ENCODE measurements around the gene RPS6KB2. TPM values are rescaled to one million over a fixed set of nuclear protein-coding genes. Genes with fewer than 3 reads are reported as not detected.

The RPS6KB2 gene
- total RNA-seq, 1 donor from 2014 or later, result 40.0 TPM

DNA sequence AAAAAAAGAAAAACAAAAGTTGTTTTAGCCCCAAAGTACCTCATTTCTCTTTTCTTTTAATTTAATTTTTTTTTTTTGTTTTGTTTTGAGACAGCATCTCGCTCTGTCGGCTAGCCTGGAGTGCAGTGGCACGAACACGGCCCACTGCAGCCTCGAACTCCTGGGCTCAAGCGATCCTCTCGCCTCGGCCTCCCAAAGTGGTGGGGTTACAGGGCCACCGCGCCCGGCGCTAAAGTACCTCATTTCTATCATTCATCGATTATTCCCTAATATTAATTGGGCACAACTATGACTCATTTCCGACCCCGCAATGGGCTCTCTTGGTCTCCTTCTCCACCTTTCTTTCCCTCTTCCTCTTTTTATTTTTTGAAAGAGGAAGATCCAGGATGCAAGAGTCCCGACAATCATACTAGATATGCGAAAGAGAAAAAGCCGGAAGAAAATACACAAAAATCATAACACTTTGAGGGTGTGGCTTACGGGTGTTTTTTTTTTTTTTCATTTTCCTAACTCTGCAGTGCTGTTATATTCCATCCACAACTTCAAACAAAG is 54.1 kb downstream of the RPS6KB2 start:
- Histone ChIP-seq H3K4me1 (peaks cover 36% of the 10 kb centered on the region), H3K27me3 (no peaks in the 10 kb centered on the region), H3K4me3 (peak overlapping the region; percentile 62), H3K36me3 (peaks cover 9% of the 10 kb centered on the region), H3K9me3 (no peaks in the 10 kb centered on the region), H3K27ac (peak overlapping the region; percentile 88)
- ATAC-seq, result peak; percentile 3
- no peak for DNase-seq
- TF ChIP-seq CTCF (IDR thresholded peaks at IDR 0.05), result no peak
- intact Hi-C loops (cut with DNase I), result no loop called here

- Histone ChIP-seq H3K4me3 (peak within 1 kb of the TSS; percentile 62), H3K36me3 (peaks cover 17% of the 10 kb centered on the region), H3K4me1 (peaks cover 36% of the 10 kb centered on the region), H3K27ac (peak within 1 kb of the TSS; percentile 88), H3K27me3 (no peaks in the 10 kb centered on the region), H3K9me3 (no peaks in the 10 kb centered on the region)
- DNase-seq (peak; percentile 97), ATAC-seq (peak; percentile 98)
- intact Hi-C loops (cut with DNase I), result no loop called here
- TF ChIP-seq CTCF (IDR thresholded peaks at IDR 0.05), result peak; percentile 33
Observed at GRCh38 chr11:67482827-67483798, 54.8 kb downstream of the RPS6KB2 start, which contains the start of gene AIP. AIP (plus strand) TSS chr11:67483026; CDS start chr11:67483159, 133 bp downstream.

GRCh38 chr11:67483831-67484665 is 55.8 kb downstream of the RPS6KB2 start:
- peaks cover 19% of the 10 kb centered on the region for H3K36me3 ChIP-seq
- no peaks in the 10 kb centered on the region for H3K27me3 ChIP-seq
- peak overlapping the region; percentile 88 for H3K27ac ChIP-seq
- H3K4me3 ChIP-seq, result peak overlapping the region; percentile 62
- peaks cover 36% of the 10 kb centered on the region for H3K4me1 ChIP-seq
- no peaks in the 10 kb centered on the region for H3K9me3 ChIP-seq
- no peak for DNase-seq
- intact Hi-C loops (cut with DNase I), result no loop called here
- TF ChIP-seq CTCF (IDR thresholded peaks at IDR 0.05), result no peak
- no peak for ATAC-seq

DNA sequence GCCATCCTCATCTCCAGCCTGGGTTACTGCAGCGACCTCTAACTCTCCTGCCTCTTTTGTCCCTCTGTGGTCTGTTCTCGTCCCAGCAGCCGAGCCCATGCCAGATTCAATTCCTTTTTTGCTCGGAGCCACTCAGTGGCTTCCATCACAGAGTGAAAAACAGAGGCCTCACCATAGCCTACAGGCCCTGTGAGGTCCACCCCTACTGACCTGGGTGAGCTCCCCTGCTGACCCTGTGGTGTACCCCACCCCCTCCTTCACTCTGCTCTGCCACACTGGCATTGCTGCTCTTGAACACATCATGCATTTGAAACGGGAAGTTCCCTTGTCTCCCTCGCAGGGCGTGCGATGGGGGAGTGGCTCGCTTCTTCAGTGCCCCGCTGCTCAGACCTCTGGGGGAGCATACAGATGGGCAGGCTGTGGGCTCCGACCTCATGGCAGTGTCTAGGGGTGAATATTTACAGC is 56.6 kb downstream of the RPS6KB2 start:
- intact Hi-C loops (cut with DNase I), result no loop called here

More for the DNA sequence above, 56.6 kb downstream of the RPS6KB2 start:
- H3K27ac ChIP-seq, result no peak overlapping the region
- no peaks in the 10 kb centered on the region for H3K27me3 ChIP-seq
- H3K4me1 ChIP-seq, result peaks cover 36% of the 10 kb centered on the region
- H3K36me3 ChIP-seq, result peaks cover 28% of the 10 kb centered on the region
- no peak for TF ChIP-seq CTCF (IDR thresholded peaks at IDR 0.05)
- ATAC-seq (no peak), DNase-seq (no peak)
- H3K9me3 ChIP-seq, result no peaks in the 10 kb centered on the region
- no peak overlapping the region for H3K4me3 ChIP-seq

Other genes starting within 250 kb of the RPS6KB2 start
- 98.4 TPM for gene GRK2, start 162.0 kb upstream of the RPS6KB2 start, total RNA-seq
- gene ANKRD13D, start 139.2 kb upstream of the RPS6KB2 start, total RNA-seq, result 59.4 TPM
- gene SSH3, start 125.0 kb upstream of the RPS6KB2 start, total RNA-seq, result 36.4 TPM
- 69.3 TPM for gene POLD4, start 74.9 kb upstream of the RPS6KB2 start, total RNA-seq
- gene CLCF1, start 54.9 kb upstream of the RPS6KB2 start, total RNA-seq, result 4.0 TPM
- 20.7 TPM for gene RAD9A, start 36.5 kb upstream of the RPS6KB2 start, total RNA-seq
- gene PPP1CA, start 26.6 kb upstream of the RPS6KB2 start, total RNA-seq, result 134 TPM
- 26.8 TPM for gene TBC1D10C, start 24.4 kb upstream of the RPS6KB2 start, total RNA-seq
- gene CARNS1, start 12.8 kb upstream of the RPS6KB2 start, total RNA-seq, result 2.7 TPM
- 17.7 TPM for gene PTPRCAP, start 9.2 kb downstream of the RPS6KB2 start, total RNA-seq
- gene CORO1B, start 15.0 kb downstream of the RPS6KB2 start, total RNA-seq, result 132 TPM
- gene GPR152, start 24.2 kb downstream of the RPS6KB2 start, total RNA-seq, result not detected
- gene CABP4, start 26.9 kb downstream of the RPS6KB2 start, total RNA-seq, result 3.2 TPM
- gene TMEM134, start 40.8 kb downstream of the RPS6KB2 start, total RNA-seq, result 46.9 TPM
- 87.0 TPM for gene AIP, start 54.5 kb downstream of the RPS6KB2 start, total RNA-seq
- gene PITPNM1, start 76.9 kb downstream of the RPS6KB2 start, total RNA-seq, result 38.2 TPM
- 84.2 TPM for gene CDK2AP2, start 79.7 kb downstream of the RPS6KB2 start, total RNA-seq
- not detected for gene CABP2, start 95.0 kb downstream of the RPS6KB2 start, total RNA-seq
- gene GSTP1, start 155.3 kb downstream of the RPS6KB2 start, total RNA-seq, result 751 TPM
- 141 TPM for gene NDUFV1, start 178.4 kb downstream of the RPS6KB2 start, total RNA-seq
- gene NUDT8, start 201.4 kb downstream of the RPS6KB2 start, total RNA-seq, result 12.2 TPM
- gene TBX10, start 211.3 kb downstream of the RPS6KB2 start, total RNA-seq, result not detected
- 0.32 TPM for gene ACY3, start 222.2 kb downstream of the RPS6KB2 start, total RNA-seq
- 1.3 TPM for gene ALDH3B2, start 246.1 kb downstream of the RPS6KB2 start, total RNA-seq